GM23338 (cell line): ENCODE measurements around the gene RBM22. TPM values are rescaled to one million over a fixed set of nuclear protein-coding genes. Genes with fewer than 3 reads are reported as not detected.

ENCODE experiments used
- ATAC-seq: fragments of 200-7000 bp; cut with Tn5 transposase; 3 replicates; pipeline ENCODE4 v1.9.1; 2020
- DNase-seq: peaks from one replicate; pipeline ENCODE4 v3.0.0-alpha.2; 2015; ENCODE audit warnings: low spot score
- H2AFZ ChIP-seq: fragments of 200-600 bp; sonication (generic); 2 replicates; pipeline ENCODE4 v1.8.0; 2016; ENCODE audit warnings: antibody characterized with exemption, mild to moderate bottlenecking, moderate library complexity
- H3F3A ChIP-seq: fragments of 200-600 bp; sonication (generic); replicated peaks from 2 replicates; pipeline ENCODE4 v1.8.0; 2017; ENCODE audit warnings: antibody characterized with exemption, mixed run types, low read depth
- H3K27ac ChIP-seq: fragments of 200-600 bp; sonication (generic); 2 replicates; pipeline ENCODE4 v1.6.1; 2016; ENCODE audit warnings: low read depth
- H3K27me3 ChIP-seq: fragments of 200-600 bp; sonication (generic); 2 replicates; pipeline ENCODE4 v1.8.0; 2016; ENCODE audit warnings: mild to moderate bottlenecking, mixed run types, moderate library complexity; ENCODE audit not compliant: insufficient read depth
- H3K36me3 ChIP-seq: fragments of 200-600 bp; sonication (generic); 2 replicates; pipeline ENCODE4 v1.8.0; 2016; ENCODE audit warnings: mild to moderate bottlenecking; ENCODE audit not compliant: insufficient read depth
- H3K4me1 ChIP-seq: fragments of 200-600 bp; sonication (generic); 2 replicates; pipeline ENCODE4 v1.8.0; 2016; ENCODE audit warnings: mild to moderate bottlenecking, moderate library complexity; ENCODE audit not compliant: insufficient read depth
- H3K4me2 ChIP-seq: fragments of 200-600 bp; sonication (generic); 2 replicates; pipeline ENCODE4 v1.7.1; 2017; ENCODE audit warnings: mixed run types
- H3K4me3 ChIP-seq: fragments of 200-600 bp; sonication (generic); 2 replicates; pipeline ENCODE4 v1.6.1; 2016; ENCODE audit warnings: mixed run types
- H3K79me2 ChIP-seq: fragments of 200-600 bp; sonication (generic); replicated peaks from 2 replicates; pipeline ENCODE4 v1.8.0; 2017; ENCODE audit warnings: mild to moderate bottlenecking; ENCODE audit not compliant: insufficient read depth
- H3K9me2 ChIP-seq: fragments of 200-600 bp; sonication (generic); 2 replicates; pipeline ENCODE4 v1.8.0; 2017; ENCODE audit not compliant: insufficient read depth
- H4K20me1 ChIP-seq: fragments of 200-600 bp; sonication (generic); replicated peaks from 2 replicates; pipeline ENCODE4 v1.8.0; 2017; ENCODE audit warnings: mild to moderate bottlenecking; ENCODE audit not compliant: insufficient read depth
- H3K27ac Mint-ChIP-seq: 2 replicates; pipeline ENCODE4 v1.8.0; 2020; ENCODE audit warnings: inconsistent platforms, mild to moderate bottlenecking, moderate library complexity, mixed read lengths
- H3K27me3 Mint-ChIP-seq: 3 replicates; pipeline ENCODE4 v1.8.0; 2022; ENCODE audit warnings: low read depth, mild to moderate bottlenecking, moderate library complexity, mixed read lengths, inconsistent platforms; ENCODE audit not compliant: insufficient read depth, poor library complexity
- H3K36me3 Mint-ChIP-seq: 3 replicates; pipeline ENCODE4 v1.8.0; 2021; ENCODE audit warnings: low read depth, mild to moderate bottlenecking, inconsistent platforms, moderate library complexity, mixed read lengths
- H3K4me1 Mint-ChIP-seq: 3 replicates; pipeline ENCODE4 v1.8.0; 2020; ENCODE audit warnings: mild to moderate bottlenecking, inconsistent platforms, mixed read lengths
- H3K4me3 Mint-ChIP-seq: 3 replicates; pipeline ENCODE4 v1.8.0; 2021; ENCODE audit warnings: moderate library complexity, mild to moderate bottlenecking, inconsistent platforms, mixed read lengths
- H3K9me3 Mint-ChIP-seq: 3 replicates; pipeline ENCODE4 v1.8.0; 2020; ENCODE audit warnings: moderate library complexity, mild to moderate bottlenecking, inconsistent platforms, mixed read lengths
- CREB1 ChIP-seq: fragments of 250-450 bp; sonication (Bioruptor Pico); IDR thresholded peaks from 2 replicates; pipeline ENCODE4 v1.5.0; 2020; ENCODE audit warnings: low read depth, mild to moderate bottlenecking, moderate library complexity
- EZH2 ChIP-seq: fragments of 200-600 bp; sonication (generic); IDR thresholded peaks from one replicate; pipeline ENCODE4 v1.8.0; 2017; ENCODE audit warnings: antibody characterized with exemption, mild to moderate bottlenecking, low read depth; ENCODE audit not compliant: unreplicated experiment
- EZH2phosphoT487 ChIP-seq: fragments of 200-600 bp; sonication (generic); IDR thresholded peaks from one replicate; pipeline ENCODE4 v1.8.1; 2018; ENCODE audit warnings: antibody characterized with exemption; ENCODE audit not compliant: unreplicated experiment
- JUNB ChIP-seq: IDR thresholded peaks from one replicate; pipeline ENCODE4 v1.6.1; 2016; ENCODE audit warnings: antibody characterized with exemption; ENCODE audit not compliant: unreplicated experiment
- NANOG ChIP-seq: IDR thresholded peaks from 2 replicates; pipeline ENCODE4 v1.6.1; 2016; ENCODE audit warnings: antibody characterized with exemption, borderline replicate concordance
- POLR2AphosphoS5 ChIP-seq: IDR thresholded peaks from 2 replicates; pipeline ENCODE4 v1.6.1; 2016; ENCODE audit warnings: antibody characterized with exemption, low read depth
- STAT1 ChIP-seq: IDR thresholded peaks from one replicate; pipeline ENCODE4 v1.6.1; 2016; ENCODE audit warnings: antibody characterized with exemption; ENCODE audit not compliant: unreplicated experiment
- ZNF114 ChIP-seq: fragments of 250-450 bp; sonication (Bioruptor Pico); IDR thresholded peaks from 2 replicates; pipeline ENCODE4 v1.5.0; 2020; ENCODE audit warnings: mild to moderate bottlenecking, moderate library complexity
- ZNF331 ChIP-seq: fragments of 250-450 bp; sonication (Bioruptor Pico); IDR thresholded peaks from 2 replicates; pipeline ENCODE4 v1.5.0; 2020; ENCODE audit warnings: low read depth, mild to moderate bottlenecking, moderate library complexity
- polyA plus RNA-seq: library from polyadenylated mRNA; unstranded; fragments of >200 nt; fragmentation: Nextera tagmentation; extraction: Ambion mirVana; gene quantifications from 2 replicates; pipeline ENCODE4 v1.2.1, GENCODE V29; 2016
- total RNA-seq: library from RNA; depleted of rRNA; stranded (reverse); fragments of >200 nt; shearing (Covaris generic); gene quantifications from 2 replicates; pipeline ENCODE4 v1.2.3, GENCODE V29; 2014
- TF ChIP-seq, protein P1 (sequence below): IDR thresholded peaks from one replicate; pipeline ENCODE4 v1.6.1; 2018; ENCODE audit warnings: antibody characterized with exemption; ENCODE audit not compliant: unreplicated experiment
- TF ChIP-seq, protein P2 (sequence below): IDR thresholded peaks from 2 replicates; pipeline ENCODE4 v1.6.1; 2016; ENCODE audit warnings: antibody characterized with exemption
- TF ChIP-seq, protein P3 (sequence below): fragments of 250-450 bp; sonication (Bioruptor Pico); IDR thresholded peaks from 2 replicates; pipeline ENCODE4 v1.5.0; 2020; ENCODE audit warnings: mild to moderate bottlenecking, moderate library complexity
- TF ChIP-seq, protein P4 (sequence below), 2 experiments: fragments of 200-600 bp in 1 of 2; sonication (generic) in 1 of 2; conservative IDR thresholded peaks; 2 replicates each; pipeline versions ENCODE4 v1.5.1 to v1.6.1; 2016 to 2017; ENCODE audit warnings: antibody characterized with exemption in 2 of 2, low read depth in 2 of 2, mild to moderate bottlenecking in 2 of 2, moderate library complexity in 1 of 2

RBM22 gene
- total and polyA plus RNA-seq, 2 experiments from 2014 or later: 23.4 to 32.3 TPM

DNA sequence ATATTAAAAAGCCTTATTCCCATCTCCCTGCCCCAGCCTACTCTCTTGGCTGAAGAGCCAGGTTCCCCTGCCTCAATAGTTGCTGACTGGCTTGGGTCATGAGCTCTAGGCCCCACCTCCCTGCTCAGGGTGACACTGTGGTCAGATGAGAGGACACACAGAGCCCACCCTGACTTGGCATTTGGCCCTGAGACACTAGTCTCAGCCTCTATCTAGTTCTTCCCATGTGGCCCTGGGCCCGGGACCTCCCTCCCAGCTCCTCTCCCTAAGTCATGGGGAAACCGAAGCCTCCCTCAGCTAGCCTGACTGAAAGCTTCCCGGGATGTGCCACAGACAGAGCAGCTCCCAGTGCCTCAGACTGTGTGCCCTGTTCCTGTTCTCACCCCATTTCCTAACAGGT lies 45.6 kb downstream of the RBM22 start:
- H3K27me3 Mint-ChIP-seq: peaks cover 13% of the 10 kb centered on the region
- no peak overlapping the region for H3K27ac ChIP-seq
- H3F3A ChIP-seq: 0 out of 2 replicates have a peak, but pooled peaks cover 5% of the 10 kb centered on the region
- no peaks in the 10 kb centered on the region for H3K79me2 ChIP-seq
- no peaks in the 10 kb centered on the region for H3K9me3 Mint-ChIP-seq
- H3K4me3 Mint-ChIP-seq: no peak overlapping the region; the same call in 2 of the 3 replicates
- no peaks in the 10 kb centered on the region; the same call in 1 of the 2 replicates for H3K4me1 ChIP-seq
- H3K27me3 ChIP-seq: peaks cover 3% of the 10 kb centered on the region; the same call in 1 of the 2 replicates
- H3K4me2 ChIP-seq: no peak overlapping the region
- H3K4me1 Mint-ChIP-seq: peaks cover 32% of the 10 kb centered on the region
- no peaks in the 10 kb centered on the region for H3K36me3 Mint-ChIP-seq
- TF ChIP-seq NANOG (no peak), STAT1 (no peak), ZNF114 (no peak), EZH2phosphoT487 (no peak), POLR2AphosphoS5 (no peak), ZNF331 (CRISPR knock-in tag) (no peak), CREB1 (CRISPR knock-in tag) (no peak), EZH2 (no peak), JUNB (no peak)
- TF ChIP-seq, protein P1, sequence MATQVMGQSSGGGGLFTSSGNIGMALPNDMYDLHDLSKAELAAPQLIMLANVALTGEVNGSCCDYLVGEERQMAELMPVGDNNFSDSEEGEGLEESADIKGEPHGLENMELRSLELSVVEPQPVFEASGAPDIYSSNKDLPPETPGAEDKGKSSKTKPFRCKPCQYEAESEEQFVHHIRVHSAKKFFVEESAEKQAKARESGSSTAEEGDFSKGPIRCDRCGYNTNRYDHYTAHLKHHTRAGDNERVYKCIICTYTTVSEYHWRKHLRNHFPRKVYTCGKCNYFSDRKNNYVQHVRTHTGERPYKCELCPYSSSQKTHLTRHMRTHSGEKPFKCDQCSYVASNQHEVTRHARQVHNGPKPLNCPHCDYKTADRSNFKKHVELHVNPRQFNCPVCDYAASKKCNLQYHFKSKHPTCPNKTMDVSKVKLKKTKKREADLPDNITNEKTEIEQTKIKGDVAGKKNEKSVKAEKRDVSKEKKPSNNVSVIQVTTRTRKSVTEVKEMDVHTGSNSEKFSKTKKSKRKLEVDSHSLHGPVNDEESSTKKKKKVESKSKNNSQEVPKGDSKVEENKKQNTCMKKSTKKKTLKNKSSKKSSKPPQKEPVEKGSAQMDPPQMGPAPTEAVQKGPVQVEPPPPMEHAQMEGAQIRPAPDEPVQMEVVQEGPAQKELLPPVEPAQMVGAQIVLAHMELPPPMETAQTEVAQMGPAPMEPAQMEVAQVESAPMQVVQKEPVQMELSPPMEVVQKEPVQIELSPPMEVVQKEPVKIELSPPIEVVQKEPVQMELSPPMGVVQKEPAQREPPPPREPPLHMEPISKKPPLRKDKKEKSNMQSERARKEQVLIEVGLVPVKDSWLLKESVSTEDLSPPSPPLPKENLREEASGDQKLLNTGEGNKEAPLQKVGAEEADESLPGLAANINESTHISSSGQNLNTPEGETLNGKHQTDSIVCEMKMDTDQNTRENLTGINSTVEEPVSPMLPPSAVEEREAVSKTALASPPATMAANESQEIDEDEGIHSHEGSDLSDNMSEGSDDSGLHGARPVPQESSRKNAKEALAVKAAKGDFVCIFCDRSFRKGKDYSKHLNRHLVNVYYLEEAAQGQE: no peak
- TF ChIP-seq, protein P2, sequence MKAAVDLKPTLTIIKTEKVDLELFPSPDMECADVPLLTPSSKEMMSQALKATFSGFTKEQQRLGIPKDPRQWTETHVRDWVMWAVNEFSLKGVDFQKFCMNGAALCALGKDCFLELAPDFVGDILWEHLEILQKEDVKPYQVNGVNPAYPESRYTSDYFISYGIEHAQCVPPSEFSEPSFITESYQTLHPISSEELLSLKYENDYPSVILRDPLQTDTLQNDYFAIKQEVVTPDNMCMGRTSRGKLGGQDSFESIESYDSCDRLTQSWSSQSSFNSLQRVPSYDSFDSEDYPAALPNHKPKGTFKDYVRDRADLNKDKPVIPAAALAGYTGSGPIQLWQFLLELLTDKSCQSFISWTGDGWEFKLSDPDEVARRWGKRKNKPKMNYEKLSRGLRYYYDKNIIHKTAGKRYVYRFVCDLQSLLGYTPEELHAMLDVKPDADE: no peak
- TF ChIP-seq, protein P3, sequence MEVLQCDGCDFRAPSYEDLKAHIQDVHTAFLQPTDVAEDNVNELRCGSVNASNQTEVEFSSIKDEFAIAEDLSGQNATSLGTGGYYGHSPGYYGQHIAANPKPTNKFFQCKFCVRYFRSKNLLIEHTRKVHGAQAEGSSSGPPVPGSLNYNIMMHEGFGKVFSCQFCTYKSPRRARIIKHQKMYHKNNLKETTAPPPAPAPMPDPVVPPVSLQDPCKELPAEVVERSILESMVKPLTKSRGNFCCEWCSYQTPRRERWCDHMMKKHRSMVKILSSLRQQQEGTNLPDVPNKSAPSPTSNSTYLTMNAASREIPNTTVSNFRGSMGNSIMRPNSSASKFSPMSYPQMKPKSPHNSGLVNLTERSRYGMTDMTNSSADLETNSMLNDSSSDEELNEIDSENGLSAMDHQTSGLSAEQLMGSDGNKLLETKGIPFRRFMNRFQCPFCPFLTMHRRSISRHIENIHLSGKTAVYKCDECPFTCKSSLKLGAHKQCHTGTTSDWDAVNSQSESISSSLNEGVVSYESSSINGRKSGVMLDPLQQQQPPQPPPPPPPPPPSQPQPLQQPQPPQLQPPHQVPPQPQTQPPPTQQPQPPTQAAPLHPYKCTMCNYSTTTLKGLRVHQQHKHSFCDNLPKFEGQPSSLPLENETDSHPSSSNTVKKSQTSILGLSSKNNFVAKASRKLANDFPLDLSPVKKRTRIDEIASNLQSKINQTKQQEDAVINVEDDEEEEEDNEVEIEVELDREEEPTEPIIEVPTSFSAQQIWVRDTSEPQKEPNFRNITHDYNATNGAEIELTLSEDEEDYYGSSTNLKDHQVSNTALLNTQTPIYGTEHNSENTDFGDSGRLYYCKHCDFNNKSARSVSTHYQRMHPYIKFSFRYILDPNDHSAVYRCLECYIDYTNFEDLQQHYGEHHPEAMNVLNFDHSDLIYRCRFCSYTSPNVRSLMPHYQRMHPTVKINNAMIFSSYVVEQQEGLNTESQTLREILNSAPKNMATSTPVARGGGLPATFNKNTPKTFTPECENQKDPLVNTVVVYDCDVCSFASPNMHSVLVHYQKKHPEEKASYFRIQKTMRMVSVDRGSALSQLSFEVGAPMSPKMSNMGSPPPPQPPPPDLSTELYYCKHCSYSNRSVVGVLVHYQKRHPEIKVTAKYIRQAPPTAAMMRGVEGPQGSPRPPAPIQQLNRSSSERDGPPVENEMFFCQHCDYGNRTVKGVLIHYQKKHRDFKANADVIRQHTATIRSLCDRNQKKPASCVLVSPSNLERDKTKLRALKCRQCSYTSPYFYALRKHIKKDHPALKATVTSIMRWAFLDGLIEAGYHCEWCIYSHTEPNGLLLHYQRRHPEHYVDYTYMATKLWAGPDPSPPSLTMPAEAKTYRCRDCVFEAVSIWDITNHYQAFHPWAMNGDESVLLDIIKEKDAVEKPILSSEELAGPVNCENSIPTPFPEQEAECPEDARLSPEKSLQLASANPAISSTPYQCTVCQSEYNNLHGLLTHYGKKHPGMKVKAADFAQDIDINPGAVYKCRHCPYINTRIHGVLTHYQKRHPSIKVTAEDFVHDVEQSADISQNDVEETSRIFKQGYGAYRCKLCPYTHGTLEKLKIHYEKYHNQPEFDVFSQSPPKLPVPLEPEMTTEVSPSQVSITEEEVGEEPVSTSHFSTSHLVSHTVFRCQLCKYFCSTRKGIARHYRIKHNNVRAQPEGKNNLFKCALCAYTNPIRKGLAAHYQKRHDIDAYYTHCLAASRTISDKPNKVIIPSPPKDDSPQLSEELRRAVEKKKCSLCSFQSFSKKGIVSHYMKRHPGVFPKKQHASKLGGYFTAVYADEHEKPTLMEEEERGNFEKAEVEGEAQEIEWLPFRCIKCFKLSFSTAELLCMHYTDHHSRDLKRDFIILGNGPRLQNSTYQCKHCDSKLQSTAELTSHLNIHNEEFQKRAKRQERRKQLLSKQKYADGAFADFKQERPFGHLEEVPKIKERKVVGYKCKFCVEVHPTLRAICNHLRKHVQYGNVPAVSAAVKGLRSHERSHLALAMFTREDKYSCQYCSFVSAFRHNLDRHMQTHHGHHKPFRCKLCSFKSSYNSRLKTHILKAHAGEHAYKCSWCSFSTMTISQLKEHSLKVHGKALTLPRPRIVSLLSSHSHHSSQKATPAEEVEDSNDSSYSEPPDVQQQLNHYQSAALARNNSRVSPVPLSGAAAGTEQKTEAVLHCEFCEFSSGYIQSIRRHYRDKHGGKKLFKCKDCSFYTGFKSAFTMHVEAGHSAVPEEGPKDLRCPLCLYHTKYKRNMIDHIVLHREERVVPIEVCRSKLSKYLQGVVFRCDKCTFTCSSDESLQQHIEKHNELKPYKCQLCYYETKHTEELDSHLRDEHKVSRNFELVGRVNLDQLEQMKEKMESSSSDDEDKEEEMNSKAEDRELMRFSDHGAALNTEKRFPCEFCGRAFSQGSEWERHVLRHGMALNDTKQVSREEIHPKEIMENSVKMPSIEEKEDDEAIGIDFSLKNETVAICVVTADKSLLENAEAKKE (CRISPR knock-in tag): no peak
- TF ChIP-seq, protein P4, sequence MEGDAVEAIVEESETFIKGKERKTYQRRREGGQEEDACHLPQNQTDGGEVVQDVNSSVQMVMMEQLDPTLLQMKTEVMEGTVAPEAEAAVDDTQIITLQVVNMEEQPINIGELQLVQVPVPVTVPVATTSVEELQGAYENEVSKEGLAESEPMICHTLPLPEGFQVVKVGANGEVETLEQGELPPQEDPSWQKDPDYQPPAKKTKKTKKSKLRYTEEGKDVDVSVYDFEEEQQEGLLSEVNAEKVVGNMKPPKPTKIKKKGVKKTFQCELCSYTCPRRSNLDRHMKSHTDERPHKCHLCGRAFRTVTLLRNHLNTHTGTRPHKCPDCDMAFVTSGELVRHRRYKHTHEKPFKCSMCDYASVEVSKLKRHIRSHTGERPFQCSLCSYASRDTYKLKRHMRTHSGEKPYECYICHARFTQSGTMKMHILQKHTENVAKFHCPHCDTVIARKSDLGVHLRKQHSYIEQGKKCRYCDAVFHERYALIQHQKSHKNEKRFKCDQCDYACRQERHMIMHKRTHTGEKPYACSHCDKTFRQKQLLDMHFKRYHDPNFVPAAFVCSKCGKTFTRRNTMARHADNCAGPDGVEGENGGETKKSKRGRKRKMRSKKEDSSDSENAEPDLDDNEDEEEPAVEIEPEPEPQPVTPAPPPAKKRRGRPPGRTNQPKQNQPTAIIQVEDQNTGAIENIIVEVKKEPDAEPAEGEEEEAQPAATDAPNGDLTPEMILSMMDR (conservative IDR thresholded peaks at IDR 0.05; ENCODE audit: low read depth in 2 of 2): no peak
- no peak overlapping the region for H3K27ac Mint-ChIP-seq
- H3K9me2 ChIP-seq: no peaks in the 10 kb centered on the region
- no peak for DNase-seq
- no peaks in the 10 kb centered on the region for H4K20me1 ChIP-seq
- H2AFZ ChIP-seq: no peak overlapping the region
- no peaks in the 10 kb centered on the region for H3K36me3 ChIP-seq
- ATAC-seq: no peak
- H3K4me3 ChIP-seq: no peak overlapping the region; the same call in 1 of the 2 replicates
